ENCODE measurements around the gene MYLK3. TPM values are rescaled to one million over a fixed set of nuclear protein-coding genes. Genes with fewer than 3 reads are reported as not detected.

MYLK3 gene
- polyA plus RNA-seq, 3 donors, result 0.59 to 1.8 (median 0.78) TPM

DNA sequence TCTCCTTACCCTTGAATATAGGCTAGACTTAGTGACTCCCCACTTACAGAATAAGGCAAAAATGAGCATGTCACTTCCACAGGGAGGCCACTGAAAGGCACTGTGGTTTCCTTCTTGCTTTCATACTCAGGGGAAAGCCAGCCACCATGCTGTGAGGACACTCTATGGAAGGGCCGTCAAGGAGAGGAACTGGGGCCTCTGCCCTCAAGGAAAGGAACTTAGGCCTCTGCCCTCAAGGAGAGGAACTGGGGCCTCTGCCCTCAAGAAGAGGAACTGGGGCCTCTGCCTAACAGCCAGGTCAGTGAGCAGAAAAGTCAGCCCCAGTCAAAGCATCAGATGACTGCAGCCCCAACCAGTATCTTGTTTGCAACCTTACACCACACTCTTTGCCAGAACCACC is 89.2 kb downstream of the MYLK3 start:
- DNase-seq (ENCODE audit: extremely low read depth in 1 of 11, low read depth in 9 of 11, low spot score in 4 of 11), result no peak

Other genes starting within 250 kb of the MYLK3 start
- gene SHCBP1, start 127.0 kb downstream of the MYLK3 start, polyA plus RNA-seq (ENCODE audit: insufficient read length in 3 of 3), result 10 to 100 TPM in 1 of 3 donors, 1 to 10 TPM in 2; 7.3 to 12.8 (median 9.9) TPM
- 100 to 1,000 TPM; 143 to 177 (median 145) TPM for gene VPS35, start 59.2 kb downstream of the MYLK3 start, polyA plus RNA-seq (ENCODE audit: insufficient read length in 3 of 3)
- gene ORC6, start 58.7 kb downstream of the MYLK3 start, polyA plus RNA-seq (ENCODE audit: insufficient read length in 3 of 3), result 10 to 100 TPM; 20.3 to 32.5 (median 26.9) TPM
- 10 to 100 TPM; 26.6 to 29.3 (median 27.3) TPM for gene C16orf87, start 82.8 kb upstream of the MYLK3 start, polyA plus RNA-seq (ENCODE audit: insufficient read length in 3 of 3)
- gene GPT2, start 136.0 kb upstream of the MYLK3 start, polyA plus RNA-seq (ENCODE audit: insufficient read length in 3 of 3), result 10 to 100 TPM; 24.8 to 31.6 (median 30.8) TPM
- gene DNAJA2, start 225.3 kb upstream of the MYLK3 start, polyA plus RNA-seq (ENCODE audit: insufficient read length in 3 of 3), result 10 to 100 TPM; 80.1 to 96.6 (median 81.9) TPM